Sigmoid colon (tissue), 7 donors: ENCODE data around the gene B4GALT3. TPM values are rescaled to one million over a fixed set of nuclear protein-coding genes. Genes with fewer than 3 reads are reported as not detected.
"Not testable (repeated sequence)": the region's sequence is repeated elsewhere in the genome, so short reads cannot be mapped to it uniquely, and the experiment has no call there.

Experiments
- DNase-seq: peaks from one replicate; pipeline ENCODE4 v3.0.0-alpha.2; 2019
- H3K27ac ChIP-seq, 4 donors: fragments of 200-600 bp; sonication (generic); one replicate each; pipeline ENCODE4 v1.5.1; 2016 to 2019; ENCODE audit warnings: mild to moderate bottlenecking in 1 of 4
- H3K27me3 ChIP-seq, 3 donors: fragments of 200-600 bp; sonication (generic); one replicate each; pipeline ENCODE4 v1.5.1; 2019; ENCODE audit warnings: mild to moderate bottlenecking in 1 of 3
- H3K36me3 ChIP-seq, 4 donors: fragments of 200-600 bp; sonication (generic); one replicate each; pipeline ENCODE4 v1.5.1; 2016 to 2019
- H3K4me1 ChIP-seq, 4 donors: fragments of 200-600 bp; sonication (generic); one replicate each; pipeline ENCODE4 v1.5.1; 2017 to 2019
- H3K4me3 ChIP-seq, 4 donors: fragments of 200-600 bp; sonication (generic); one replicate each; pipeline ENCODE4 v1.5.1; 2017 to 2019; ENCODE audit warnings: mild to moderate bottlenecking in 2 of 4, moderate library complexity in 1 of 4
- H3K9me3 ChIP-seq, 4 donors: fragments of 200-600 bp in 3 of 4; sonication (generic) in 3 of 4; one replicate each; pipeline versions ENCODE4 v1.5.1 to v1.6.1; 2013 to 2019
- CTCF ChIP-seq, 4 experiments: fragments of 450-650 bp in 3 of 4; fragments of 200-600 bp in 1 of 4; IDR thresholded peaks; one replicate each; pipeline ENCODE4 v1.5.1; 2016 to 2019; ENCODE audit warnings: antibody characterized with exemption in 4 of 4, mild to moderate bottlenecking in 3 of 4, moderate library complexity in 2 of 4
- EP300 ChIP-seq, 4 donors: sonication (generic); formaldehyde crosslinking; IDR thresholded peaks; one replicate each; pipeline ENCODE4 v1.6.1; 2017; ENCODE audit warnings: antibody characterized with exemption in 4 of 4
- POLR2A ChIP-seq, 2 donors: fragments of 450-650 bp; IDR thresholded peaks; one replicate each; pipeline ENCODE4 v1.6.1; 2016; ENCODE audit warnings: antibody characterized with exemption in 2 of 2, mild to moderate bottlenecking in 2 of 2, moderate library complexity in 2 of 2
- POLR2AphosphoS5 ChIP-seq, 4 donors: sonication (generic); formaldehyde crosslinking; IDR thresholded peaks; one replicate each; pipeline ENCODE4 v1.6.1; 2017; ENCODE audit warnings: antibody characterized with exemption in 4 of 4
- whole genome bisulfite sequencing, 2 donors: extraction: QIAGEN DNeasy Blood & Tissue Kit; methylation state at CpG; one replicate each; pipeline ENCODE4 v1.1.7; 2013; 5-methylcytosine and 5-hydroxymethylcytosine counted together
- intact Hi-C: fragments of 100-400 bp; cut with DNase I; formaldehyde crosslinking; loops from one replicate; pipeline ENCODE4 v1.15.1; 2023
- polyA plus RNA-seq, 3 donors: library from polyadenylated mRNA; stranded (reverse); fragments of 200-250 nt; gene quantifications; one replicate each; pipeline ENCODE4 v1.2.3, GENCODE V29; 2013
- total RNA-seq, 4 donors: library from RNA; depleted of rRNA; stranded (reverse); fragments of >200 nt; gene quantifications; one replicate each; pipeline ENCODE4 v1.1.0, GENCODE V29; 2016
- donor health status: healthy with polysubstance abuse.
- donor health status: Bipolar disorder and iron deficiency.
- donor health status: healthy.

Gene B4GALT3
- total and polyA plus RNA-seq, 7 donors, result 10.7 to 33.4 (median 16.8) TPM

GRCh38 chr1:161225178-161225533 is 47.8 kb upstream of the B4GALT3 start:
- Histone ChIP-seq H3K27ac (peak overlapping the region; percentile 63 to 76 (median 76)), H3K9me3 (no peaks in the 10 kb centered on the region), H3K4me3 (no peak overlapping the region), H3K4me1 (peaks cover 0 to 31% (median 25%) of the 10 kb centered on the region in 4 donors), H3K36me3 (peaks cover 7 to 23% (median 22%) of the 10 kb centered on the region in 4 donors), H3K27me3 (no peaks in the 10 kb centered on the region)
- DNase-seq, result peak; percentile 43
- intact Hi-C loops, result loop anchor here (5.0 kb wide), 1 partner anchor 82 kb away; the partner anchor contains the start of gene MPZ
- 72 to 85% methylated on average over 7 of the region's 7 CpGs for WGBS, 2 donors
- TF ChIP-seq POLR2A (IDR thresholded peaks at IDR 0.05) (no peak), CTCF (IDR thresholded peaks at IDR 0.05) (no peak), POLR2AphosphoS5 (IDR thresholded peaks at IDR 0.05) (no peak), EP300 (IDR thresholded peaks at IDR 0.05) (no peak)

GRCh38 chr1:161224695-161225087 is 47.4 kb upstream of the B4GALT3 start:
- H3K27me3 ChIP-seq, DNase-seq, H3K9me3 ChIP-seq, H3K4me3 ChIP-seq: not testable (repeated sequence)
- intact Hi-C loops, result loop anchor here (5.0 kb wide), 1 partner anchor 83 kb away; the partner anchor contains the start of gene MPZ
- 88 to 90% methylated on average over 13 of the region's 13 CpGs for WGBS, 2 donors
- H3K27ac ChIP-seq, result peak overlapping the region in 3 of 4 donors; percentile 75 to 76 (median 76)
- peaks cover 7 to 18% (median 18%) of the 10 kb centered on the region in 4 donors for H3K36me3 ChIP-seq
- H3K4me1 ChIP-seq, result peaks cover 0 to 31% (median 25%) of the 10 kb centered on the region in 4 donors

- Histone ChIP-seq H3K9me3 (no peaks in the 10 kb centered on the region), H3K36me3 (peaks cover 5 to 12% (median 11%) of the 10 kb centered on the region in 4 donors), H3K27ac (no peak overlapping the region), H3K4me3 (no peak overlapping the region), H3K4me1 (peaks cover 0 to 31% (median 25%) of the 10 kb centered on the region in 4 donors), H3K27me3 (no peaks in the 10 kb centered on the region)
- DNase-seq, result peak; percentile 22
- intact Hi-C loops, result no loop called here
- TF ChIP-seq CTCF (IDR thresholded peaks at IDR 0.05) (no peak), POLR2AphosphoS5 (IDR thresholded peaks at IDR 0.05) (no peak), POLR2A (IDR thresholded peaks at IDR 0.05) (no peak), EP300 (IDR thresholded peaks at IDR 0.05) (no peak)
- WGBS, 2 donors, result 76 to 89% methylated on average over 7 of the region's 7 CpGs
Observed at GRCh38 chr1:161223805-161224694, 46.7 kb upstream of the B4GALT3 start.

GRCh38 chr1:161222175-161223019 is 45.1 kb upstream of the B4GALT3 start:
- Histone ChIP-seq H3K36me3 (no peaks in the 10 kb centered on the region), H3K27me3 (no peaks in the 10 kb centered on the region), H3K4me3 (no peak overlapping the region), H3K27ac (no peak overlapping the region), H3K9me3 (no peaks in the 10 kb centered on the region), H3K4me1 (peaks cover 0 to 22% (median 19%) of the 10 kb centered on the region in 4 donors)
- peak; percentile 27 for DNase-seq
- intact Hi-C loops, result no loop called here
- 83% methylated on average over 6 of the region's 6 CpGs for WGBS, 2 donors
- TF ChIP-seq POLR2AphosphoS5 (IDR thresholded peaks at IDR 0.05) (no peak), CTCF (IDR thresholded peaks at IDR 0.05) (no peak), POLR2A (IDR thresholded peaks at IDR 0.05) (no peak)

GRCh38 chr1:161220002-161220401 is 42.7 kb upstream of the B4GALT3 start:
- peaks cover 0 to 1% (median under 1%) of the 10 kb centered on the region in 4 donors for H3K4me1 ChIP-seq
- no peaks in the 10 kb centered on the region for H3K27me3 ChIP-seq
- intact Hi-C loops, result no loop called here
- no peaks in the 10 kb centered on the region for H3K9me3 ChIP-seq
- 86 to 89% methylated on average over 5 of the region's 5 CpGs for WGBS, 2 donors
- peaks cover 0 to 3% (median under 1%) of the 10 kb centered on the region in 4 donors for H3K36me3 ChIP-seq
- no peak overlapping the region for H3K4me3 ChIP-seq
- peak; percentile 21 for DNase-seq
- H3K27ac ChIP-seq, result no peak overlapping the region
- TF ChIP-seq EP300 (IDR thresholded peaks at IDR 0.05) (no peak), POLR2AphosphoS5 (IDR thresholded peaks at IDR 0.05) (no peak), POLR2A (IDR thresholded peaks at IDR 0.05) (no peak), CTCF (IDR thresholded peaks at IDR 0.05) (no peak)
